NCI-H2081 (cell line): Measurements from ENCODE around the gene SLC22A9.
"Not testable (repeated sequence)": the region's sequence is repeated elsewhere in the genome, so short reads cannot be mapped to it uniquely, and the experiment has no call there.

ENCODE experiments used
- DNase-seq, 2 experiments: peaks; one replicate each; lab custom pipeline; 2025; lab: John Stamatoyannopoulos, UW

SLC22A9 gene

DNA sequence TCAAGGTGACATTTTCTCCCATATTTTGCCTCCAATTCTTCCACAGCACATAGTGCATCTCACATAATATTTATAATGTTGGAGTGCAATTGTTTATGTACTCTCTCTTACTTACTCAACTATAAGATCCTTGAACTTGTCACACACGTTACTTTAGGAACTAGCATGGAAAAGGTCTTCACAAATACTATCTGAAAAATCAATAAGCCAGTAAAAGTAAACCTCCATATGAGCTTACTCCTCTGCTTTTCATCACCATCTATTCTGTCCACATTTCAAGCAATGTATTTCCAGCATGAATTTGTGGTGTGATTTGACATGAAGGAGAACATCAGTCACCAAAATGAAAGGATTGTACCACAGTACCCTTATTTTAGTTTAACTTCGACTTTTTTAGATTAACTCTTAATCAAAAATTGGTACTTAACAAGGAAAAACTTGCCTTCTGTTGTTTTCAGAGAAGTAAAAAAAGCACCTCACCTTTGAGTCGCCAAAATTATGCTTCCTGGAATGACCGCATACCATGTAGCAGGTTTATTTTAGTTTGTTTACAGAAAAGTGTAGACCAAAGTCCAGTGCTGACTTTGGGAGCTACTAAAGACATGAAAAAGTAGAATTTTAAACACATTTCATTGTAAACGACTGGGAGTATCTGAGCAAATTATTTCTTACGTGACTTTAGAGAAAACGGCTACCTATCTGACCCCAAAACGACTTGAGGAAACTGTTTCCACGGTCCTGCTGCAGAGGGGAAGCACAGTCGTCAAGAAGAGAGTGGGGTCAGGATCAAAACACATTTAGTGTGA, at the start of gene SLC22A9:
SLC22A9 (plus strand) TSS at position 621 of the 806 bp plus-strand sequence. CDS start 272 bp downstream, outside the sequence.
- DNase-seq = no peak

DNA sequence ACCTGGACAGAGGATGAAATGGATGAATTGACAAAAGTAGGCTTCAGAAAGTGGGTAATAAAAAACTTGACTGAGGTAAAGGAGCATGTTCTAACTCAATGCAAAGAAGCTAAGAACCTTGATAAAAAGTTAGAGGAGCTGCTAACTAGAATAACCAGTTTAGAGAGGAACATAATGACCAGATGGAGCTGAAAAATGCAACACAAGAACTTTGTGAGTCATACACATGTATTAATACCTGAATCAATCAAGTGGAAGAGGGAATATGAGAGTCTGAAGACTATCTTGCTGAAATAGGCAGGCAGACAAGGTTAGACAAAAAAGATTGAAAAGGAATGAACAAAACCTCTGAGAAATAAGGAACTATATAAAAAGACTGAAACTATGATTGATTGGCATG, 47.9 kb upstream of the SLC22A9 start:
- no peak for DNase-seq

DNA sequence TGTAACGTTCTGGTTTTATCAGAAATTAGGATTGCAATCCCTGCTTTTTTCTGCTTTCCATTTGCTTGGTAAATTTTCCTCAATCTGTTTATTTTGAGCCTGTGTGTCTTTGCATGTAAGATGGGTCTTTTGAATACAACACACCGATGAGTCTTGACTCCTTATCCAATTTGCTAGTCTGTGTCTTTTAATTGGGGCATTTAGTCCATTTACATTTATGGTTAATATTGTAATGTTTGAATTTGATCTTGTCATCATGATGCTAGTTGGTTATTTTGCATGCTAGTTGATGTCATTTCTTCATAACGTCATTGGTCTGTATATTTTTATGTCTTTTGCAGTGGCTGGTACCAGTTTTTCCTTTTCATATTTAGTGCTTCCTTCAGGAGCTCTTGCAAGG, 34.5 kb upstream of the SLC22A9 start:
- DNase-seq = not testable (repeated sequence)

DNA sequence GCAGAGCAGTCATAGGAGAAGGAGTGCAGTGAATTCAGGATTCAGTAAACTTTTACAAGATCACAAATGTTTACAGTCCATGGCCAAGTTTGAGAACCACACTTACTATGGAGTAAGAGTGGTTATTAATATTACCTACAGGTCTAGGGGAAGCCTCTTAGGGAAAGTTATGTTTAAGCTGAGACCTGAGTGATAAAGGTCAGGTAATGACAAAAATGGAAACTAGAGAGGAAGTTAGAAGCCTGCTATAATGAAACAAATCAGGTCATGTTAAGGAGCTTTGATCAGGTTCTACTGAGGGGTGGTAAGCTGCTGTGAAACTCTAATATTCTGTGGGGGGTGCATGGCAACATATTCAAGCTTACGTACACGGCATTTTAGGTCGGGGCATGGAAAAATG, 32.5 kb upstream of the SLC22A9 start:
- no peak for DNase-seq

DNA sequence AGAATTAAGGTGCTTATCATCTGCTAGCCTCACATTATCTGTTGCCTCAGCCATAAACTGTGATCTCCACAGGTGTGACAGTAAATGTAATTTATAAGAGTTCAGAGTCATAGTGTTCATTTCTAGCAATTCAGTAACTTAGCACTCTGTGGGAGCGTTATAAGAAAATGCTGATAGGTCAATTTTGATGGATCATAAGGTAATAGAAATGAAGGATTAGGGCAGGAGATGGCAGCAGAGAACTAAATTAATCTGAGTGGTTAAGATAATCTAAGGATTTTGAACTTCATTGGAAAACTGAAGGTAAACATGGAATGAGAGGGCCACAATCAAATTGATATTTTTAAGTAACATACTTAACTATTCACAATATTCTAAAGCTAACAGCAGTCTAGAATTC, 26.5 kb upstream of the SLC22A9 start:
- DNase-seq = no peak

DNA sequence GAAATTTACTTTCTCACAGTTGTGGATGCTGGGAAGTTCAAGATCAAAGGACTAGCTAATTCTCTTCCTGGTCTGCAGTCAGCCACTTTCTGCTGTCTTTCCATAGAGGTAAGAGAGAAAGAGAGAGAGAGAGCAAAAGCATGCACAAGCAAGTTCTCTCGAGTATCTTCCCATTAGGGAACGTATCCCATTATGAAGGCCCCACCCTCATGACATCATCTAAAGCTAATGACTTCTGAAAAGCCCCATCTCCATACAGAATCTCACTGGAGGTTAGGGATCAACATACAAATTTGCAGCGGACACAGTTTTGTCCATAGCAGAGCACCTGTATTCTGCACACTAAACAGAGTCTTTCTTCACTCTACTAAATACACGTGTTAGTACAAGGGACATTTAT, 17.4 kb upstream of the SLC22A9 start:
- DNase-seq = no peak

DNA sequence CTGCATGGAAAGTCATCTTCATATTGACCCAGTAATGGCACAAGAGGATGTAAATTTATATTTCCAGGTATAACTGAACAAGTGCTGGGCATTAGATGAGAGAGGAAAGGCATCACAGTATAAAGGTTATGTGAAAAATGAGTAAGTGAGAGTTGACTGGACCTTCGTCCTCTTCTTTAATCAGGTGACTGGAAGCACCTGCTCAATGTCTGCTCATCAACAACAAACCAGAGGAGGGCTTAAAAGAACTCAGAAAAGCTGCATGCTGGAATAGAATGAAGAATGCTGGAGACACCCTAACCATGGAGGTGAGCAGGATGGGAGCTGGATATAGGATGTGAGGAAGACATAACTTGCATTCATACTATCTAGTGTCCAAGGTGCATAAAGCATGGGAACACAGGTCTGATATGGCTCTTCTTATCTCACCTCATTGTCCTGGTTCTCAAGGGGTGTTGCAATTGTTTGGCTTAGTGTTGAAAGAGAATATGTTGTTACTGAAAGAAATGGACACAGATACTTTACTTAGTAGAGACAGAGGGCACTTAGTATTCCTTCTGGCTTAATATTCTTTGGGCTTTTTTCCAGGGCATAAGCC, 7.3 kb upstream of the SLC22A9 start:
- no peak for DNase-seq

DNA sequence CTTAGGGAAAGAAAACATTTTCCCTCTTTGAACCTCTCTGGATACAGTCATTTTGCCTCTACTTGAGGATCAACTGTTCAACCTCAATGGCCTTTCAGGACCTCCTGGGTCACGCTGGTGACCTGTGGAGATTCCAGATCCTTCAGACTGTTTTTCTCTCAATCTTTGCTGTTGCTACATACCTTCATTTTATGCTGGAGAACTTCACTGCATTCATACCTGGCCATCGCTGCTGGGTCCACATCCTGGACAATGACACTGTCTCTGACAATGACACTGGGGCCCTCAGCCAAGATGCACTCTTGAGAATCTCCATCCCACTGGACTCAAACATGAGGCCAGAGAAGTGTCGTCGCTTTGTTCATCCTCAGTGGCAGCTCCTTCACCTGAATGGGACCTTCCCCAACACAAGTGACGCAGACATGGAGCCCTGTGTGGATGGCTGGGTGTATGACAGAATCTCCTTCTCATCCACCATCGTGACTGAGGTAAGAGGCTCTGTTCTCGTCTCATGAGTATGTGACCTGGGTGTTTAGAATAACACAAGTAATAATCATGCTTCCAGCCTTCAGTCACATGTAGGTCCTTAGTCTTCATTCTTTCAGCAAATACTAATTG, 495 bp downstream of the SLC22A9 start:
- no peak for DNase-seq

DNA sequence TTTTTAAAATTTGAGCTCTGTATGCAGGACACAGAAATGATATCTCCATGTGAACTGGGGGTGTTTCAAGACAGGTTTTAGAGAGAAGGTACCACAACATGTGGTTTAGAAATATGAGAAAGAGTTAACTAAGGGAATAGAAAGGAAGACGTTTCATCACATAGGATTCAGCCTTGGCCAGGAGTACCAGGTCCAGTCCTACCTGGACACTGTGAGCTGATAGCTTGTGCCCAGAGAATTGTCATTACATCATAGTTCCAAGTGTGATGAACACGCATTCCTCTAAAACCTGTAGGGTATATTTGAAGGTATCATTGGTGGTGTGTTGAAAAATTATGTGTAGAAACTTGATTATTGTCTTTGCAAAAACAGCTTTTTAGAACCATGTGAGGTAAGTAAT, 1.8 kb downstream of the SLC22A9 start:
- DNase-seq = no peak

DNA sequence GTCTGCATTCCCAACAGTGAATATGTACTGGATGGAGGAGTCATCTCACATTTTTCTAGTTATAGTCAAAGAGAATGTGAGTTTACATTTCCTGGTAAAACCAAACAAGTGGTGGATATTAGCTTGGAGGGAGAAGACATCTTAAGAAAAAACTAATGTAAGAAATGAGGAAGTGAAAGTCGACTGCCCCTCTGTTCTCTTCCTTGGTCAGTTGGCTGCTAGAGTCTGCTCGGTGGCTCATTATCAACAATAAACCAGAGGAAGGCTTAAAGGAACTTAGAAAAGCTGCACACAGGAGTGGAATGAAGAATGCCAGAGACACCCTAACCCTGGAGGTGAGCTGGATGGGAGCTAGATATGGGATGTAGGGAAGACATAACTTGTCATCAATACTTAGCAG, 5.8 kb downstream of the SLC22A9 start:
- no peak for DNase-seq

DNA sequence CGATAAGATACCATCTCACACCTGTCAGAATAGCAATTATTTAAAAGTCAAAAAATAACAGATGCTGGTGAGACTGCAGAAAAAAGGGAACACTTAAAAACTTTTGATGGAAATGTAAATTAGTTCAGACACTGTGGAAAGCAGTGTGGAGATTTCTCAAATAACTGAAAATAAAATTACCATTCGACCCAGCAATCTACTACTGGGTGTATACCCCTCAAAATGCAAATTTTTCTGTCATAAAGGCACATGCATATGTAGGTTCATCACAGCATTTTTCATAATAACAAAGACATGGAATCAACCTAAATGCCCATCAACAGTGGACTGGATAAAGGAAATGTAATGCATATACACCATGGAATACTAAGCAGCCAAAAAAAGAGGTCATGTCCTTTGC, 10.5 kb downstream of the SLC22A9 start:
- no peak for DNase-seq

DNA sequence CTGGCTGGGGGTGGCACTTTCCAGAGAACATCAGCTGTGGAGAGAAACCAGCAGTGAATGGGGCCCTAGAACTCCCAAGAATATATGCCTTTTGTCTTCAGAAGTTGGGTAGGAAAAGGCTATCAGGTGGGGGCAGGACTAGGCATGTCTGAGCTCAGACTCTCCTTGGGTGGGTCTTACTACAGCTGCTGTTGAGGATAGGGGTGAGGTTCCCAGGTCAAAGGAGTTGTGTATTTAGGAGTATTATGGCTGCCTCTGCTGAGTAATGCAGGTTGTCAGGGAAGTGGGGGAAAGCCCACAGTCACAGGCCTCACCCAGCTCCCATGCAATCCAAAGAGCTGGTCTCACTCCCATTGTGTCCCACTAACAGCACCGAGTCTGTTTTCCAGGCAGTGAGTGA, 26.1 kb downstream of the SLC22A9 start:
- no peak for DNase-seq

DNA sequence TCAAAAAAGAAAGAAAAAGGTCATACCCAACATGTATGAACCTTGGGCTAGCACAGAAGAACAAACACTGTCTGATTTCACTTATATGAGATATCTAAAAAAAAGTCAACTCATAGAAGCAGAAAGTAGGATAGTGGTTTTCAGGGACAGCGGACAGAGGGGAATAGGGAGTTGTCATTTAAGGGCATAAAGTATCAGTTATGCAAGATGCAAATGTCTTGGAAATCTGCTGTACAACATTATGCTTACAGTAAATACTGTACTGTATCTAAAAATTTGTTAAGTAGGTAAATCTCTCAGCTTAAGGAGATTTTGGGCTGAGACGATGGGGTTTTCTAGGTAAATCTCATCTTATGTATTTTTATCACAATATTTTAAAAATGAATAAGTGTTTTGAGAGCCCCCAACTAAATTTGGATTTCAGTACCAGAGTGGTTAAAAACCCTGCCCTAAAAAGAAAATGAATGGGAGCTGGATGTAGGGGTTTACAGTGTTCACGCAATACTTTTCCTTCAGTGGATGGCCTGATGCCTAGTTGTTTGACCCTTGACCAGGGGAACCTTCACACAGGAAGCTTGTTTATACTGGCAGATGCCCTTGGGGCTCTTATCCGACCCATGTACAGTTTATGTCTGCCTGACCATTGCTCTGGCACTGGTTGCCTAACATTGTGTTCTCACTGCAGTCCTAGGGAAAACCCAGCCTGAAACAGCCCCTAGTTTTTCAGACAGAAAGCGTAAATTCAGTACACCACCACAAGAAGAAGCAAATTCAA, 34.8 kb downstream of the SLC22A9 start:
- no peak for DNase-seq

DNA sequence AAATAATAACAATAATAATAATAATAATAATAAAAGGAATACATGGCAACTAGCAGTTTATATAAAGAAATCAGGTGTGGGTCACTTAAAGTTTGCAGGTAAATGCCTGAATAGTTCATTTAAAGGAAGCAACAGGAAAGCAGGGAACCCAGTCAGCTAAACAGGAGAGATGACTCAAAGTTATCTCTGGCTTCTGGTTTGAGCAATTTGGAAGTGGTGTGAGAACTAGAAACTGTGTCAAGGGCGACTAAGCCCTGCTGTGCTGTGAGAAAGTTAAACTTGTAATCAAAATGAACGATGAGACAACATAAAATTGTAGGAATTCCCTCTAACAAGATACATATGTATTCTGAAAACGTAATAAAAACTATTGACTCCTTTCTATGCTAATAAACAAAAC, 35.5 kb downstream of the SLC22A9 start:
- no peak for DNase-seq

DNA sequence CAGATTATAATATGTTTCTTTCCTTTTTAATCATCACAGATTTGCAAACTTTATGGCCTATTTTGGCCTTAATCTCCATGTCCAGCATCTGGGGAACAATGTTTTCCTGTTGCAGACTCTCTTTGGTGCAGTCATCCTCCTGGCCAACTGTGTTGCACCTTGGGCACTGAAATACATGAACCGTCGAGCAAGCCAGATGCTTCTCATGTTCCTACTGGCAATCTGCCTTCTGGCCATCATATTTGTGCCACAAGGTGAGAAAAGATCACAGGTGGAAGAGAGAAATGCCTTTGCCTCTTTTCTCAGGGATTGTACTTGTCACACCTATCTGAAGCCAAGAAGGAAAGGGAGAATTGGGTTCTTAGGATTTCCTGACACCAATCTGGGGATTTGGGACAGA, 36.9 kb downstream of the SLC22A9 start:
- no peak for DNase-seq

DNA sequence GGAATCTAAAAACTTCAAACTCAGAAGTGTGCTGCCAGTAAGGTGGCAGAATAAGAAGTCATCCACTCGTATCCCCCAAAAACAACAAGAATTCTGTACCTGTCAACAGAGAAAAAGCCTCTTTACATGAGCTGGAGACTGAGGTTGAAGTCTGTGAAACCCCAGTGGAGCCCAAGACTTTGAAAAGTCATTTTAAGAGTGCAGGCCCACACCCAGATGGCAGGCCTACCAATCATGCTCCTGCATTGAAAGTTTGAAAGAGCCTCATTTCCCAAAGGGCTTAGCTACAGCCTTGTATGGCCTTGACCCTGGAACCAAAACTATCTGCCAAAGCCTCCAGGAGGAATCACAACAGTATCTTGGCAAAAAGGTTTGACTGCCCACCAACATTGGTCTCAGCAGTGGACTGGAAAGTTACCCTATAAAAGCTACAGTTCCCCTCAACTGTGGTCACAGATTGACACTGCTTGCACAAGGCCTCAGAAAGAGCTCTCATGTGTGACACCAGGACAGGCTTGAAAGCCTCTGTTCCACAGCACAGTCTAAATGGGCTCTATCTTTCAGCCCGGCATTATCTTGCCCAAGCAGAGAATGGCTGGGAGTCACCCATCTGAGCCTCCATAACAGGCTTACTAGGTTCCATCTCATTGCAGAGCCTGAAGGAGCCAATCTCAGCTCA, 47.7 kb downstream of the SLC22A9 start:
- no peak for DNase-seq

DNA sequence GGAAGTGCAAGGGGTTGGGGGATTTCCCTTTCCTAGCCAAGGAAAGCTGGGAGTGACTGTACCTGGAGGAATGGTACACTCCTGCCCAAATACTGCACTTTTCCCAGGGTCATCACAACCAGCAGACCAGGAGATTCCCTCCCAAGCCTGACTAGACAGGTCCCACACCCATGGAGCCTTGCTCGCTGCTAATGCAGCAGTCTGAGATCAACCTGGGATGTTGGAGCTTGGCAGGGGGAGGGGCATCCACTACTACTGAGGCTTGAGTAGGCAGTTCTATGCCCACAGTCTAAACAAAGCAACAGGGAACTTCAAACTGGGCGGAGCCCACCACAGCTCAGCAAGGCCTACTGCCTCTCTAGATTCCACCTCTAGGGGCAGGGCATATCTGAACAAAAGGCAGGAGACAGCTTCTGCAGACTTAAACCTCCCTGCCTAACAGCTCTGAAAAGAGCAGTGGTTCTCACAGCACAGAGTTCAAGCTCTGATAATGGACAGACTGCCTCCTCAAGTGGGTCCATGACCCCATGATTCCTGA, 58.5 kb downstream of the SLC22A9 start:
- DNase-seq = no peak

DNA sequence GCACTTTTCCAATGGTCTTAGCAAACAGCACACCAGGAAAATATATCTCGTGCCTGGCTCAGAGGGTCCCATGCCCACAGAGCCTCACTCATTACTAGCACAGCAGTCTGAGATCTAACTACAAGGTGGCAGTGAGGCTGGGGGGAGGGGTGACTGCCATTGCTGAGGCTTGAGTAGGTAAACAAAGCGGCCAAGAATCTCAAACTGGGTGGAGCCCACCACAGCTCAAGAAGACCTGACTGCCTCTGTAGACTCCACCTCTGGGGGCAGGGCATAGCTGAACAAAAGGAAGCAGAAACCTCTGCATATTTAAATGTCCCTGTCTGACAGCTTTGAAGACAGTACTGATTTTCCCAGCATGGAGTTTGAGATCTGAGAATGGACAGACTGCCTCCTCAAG, 61.1 kb downstream of the SLC22A9 start:
- not testable (repeated sequence) for DNase-seq

DNA sequence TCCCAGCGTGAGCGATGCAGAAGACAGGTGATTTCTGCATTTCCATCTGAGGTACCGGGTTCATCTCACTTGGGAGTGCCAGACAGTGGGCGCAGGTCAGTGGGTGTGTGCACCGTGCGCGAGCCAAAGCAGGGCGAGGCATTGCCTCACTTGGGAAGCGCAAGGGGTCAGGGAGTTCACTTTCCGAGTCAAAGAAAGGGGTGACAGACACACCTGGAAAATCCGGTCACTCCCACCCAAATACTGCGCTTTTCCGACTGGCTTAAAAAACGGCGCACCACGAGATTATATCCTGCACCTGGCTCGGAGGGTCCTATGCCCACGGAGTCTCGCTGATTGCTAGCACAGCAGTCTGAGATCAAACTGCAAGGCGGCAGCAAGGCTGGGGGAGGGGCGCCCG, 65.8 kb downstream of the SLC22A9 start:
- DNase-seq = not testable (repeated sequence)

DNA sequence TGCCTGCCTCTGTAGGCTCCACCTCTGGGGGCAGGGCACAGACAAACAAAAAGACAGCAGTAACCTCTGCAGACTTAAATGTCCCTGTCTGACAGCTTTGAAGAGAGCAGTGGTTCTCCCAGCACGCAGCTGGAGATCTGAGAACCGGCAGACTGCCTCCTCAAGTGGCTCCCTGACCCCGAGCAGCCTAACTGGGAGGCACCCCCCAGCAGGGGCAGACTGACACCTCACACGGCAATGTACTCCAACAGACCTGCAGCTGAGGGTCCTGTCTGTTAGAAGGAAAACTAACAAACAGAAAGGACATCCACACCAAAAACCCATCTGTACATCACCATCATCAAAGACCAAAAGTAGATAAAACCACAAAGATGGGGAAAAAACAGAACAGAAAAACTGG, 66.2 kb downstream of the SLC22A9 start:
- not testable (repeated sequence) for DNase-seq

DNA sequence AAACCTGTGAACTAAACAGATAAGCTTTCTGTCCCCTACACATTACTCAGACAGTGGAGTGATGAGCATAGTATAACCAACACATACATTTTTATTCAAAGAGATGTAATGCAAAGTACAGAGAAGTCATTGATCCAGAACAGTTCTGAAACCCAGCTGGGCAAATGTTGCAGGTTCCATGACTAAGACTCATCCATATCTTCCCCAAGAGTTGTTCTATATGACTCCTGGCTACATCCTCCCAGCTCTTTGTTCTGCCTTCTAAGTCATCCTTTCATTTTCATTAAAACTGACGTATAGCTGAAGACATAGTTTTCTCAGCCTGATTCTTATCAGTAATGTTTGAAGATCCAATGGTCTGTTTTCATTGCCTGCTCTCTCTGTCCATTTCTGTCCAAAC, 74.1 kb downstream of the SLC22A9 start:
- no peak for DNase-seq

DNA sequence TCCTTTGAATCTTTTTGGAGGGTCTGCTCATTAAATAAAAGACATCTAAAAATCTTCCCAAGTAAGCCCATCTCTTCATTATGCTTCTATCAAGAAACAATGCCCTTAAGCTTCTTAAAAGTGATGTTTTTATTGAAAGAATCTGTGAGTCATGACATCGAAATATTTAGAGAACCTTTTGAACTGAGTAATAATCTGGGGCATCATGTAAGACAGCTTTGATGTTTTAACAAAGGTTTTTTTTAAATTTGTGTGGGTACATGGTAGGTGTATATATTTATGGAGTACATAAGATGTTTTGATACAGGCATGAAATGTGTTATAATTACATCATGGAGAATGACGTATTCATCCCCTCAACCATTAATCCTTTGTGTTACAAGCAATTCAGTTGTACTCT, 74.6 kb downstream of the SLC22A9 start:
- no peak for DNase-seq
